ENCODE measurements around the gene RFNG. TPM values are rescaled to one million over a fixed set of nuclear protein-coding genes. Genes with fewer than 3 reads are reported as not detected.

The RFNG gene
- total RNA-seq, 1 experiment from 2014 or later, result 31.5 TPM

DNA sequence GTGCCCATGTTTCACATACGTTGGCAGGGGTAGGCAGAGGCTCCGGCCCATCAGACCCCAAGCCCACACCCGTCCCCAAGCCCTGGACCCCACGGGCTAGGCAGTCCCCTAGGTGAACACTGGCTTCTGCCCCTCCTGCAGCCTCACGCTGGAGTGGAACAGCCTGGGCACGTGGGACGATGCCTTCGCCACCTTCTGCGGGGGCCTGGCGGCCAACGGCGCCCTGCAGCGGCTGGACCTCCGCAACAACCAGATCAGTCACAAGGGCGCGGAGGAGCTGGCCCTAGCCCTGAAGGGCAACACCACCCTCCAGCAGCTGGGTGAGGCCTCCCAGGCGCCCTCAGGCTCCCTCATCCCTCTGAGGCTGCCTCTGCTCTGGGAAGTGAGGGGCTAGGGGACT lies 26.8 kb downstream of the RFNG start:
- ChIA-PET CTCF (no interaction called here), POLR2A (ENCODE audit: low non-redundant PET) (no interaction called here)
- no peak for TF ChIP-seq EZH2 (IDR thresholded peaks at IDR 0.05; ENCODE audit: borderline replicate concordance, low read depth, low read length, poor library complexity, severe bottlenecking)
- TF ChIP-seq, protein P1, sequence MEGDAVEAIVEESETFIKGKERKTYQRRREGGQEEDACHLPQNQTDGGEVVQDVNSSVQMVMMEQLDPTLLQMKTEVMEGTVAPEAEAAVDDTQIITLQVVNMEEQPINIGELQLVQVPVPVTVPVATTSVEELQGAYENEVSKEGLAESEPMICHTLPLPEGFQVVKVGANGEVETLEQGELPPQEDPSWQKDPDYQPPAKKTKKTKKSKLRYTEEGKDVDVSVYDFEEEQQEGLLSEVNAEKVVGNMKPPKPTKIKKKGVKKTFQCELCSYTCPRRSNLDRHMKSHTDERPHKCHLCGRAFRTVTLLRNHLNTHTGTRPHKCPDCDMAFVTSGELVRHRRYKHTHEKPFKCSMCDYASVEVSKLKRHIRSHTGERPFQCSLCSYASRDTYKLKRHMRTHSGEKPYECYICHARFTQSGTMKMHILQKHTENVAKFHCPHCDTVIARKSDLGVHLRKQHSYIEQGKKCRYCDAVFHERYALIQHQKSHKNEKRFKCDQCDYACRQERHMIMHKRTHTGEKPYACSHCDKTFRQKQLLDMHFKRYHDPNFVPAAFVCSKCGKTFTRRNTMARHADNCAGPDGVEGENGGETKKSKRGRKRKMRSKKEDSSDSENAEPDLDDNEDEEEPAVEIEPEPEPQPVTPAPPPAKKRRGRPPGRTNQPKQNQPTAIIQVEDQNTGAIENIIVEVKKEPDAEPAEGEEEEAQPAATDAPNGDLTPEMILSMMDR (conservative IDR thresholded peaks at IDR 0.05; ENCODE audit: low read depth, low read length), result no peak
- Histone ChIP-seq H3K4me3 (ENCODE audit: low read depth, low read length, poor library complexity, severe bottlenecking) (no peak overlapping the region), H3K27me3 (replicated peaks; ENCODE audit: insufficient read depth, low read depth, low read length, poor library complexity) (no peaks in the 10 kb centered on the region), H3K4me1 (ENCODE audit: insufficient read depth, low read length, poor library complexity, severe bottlenecking) (peaks cover 20% of the 10 kb centered on the region), H3K9me3 (ENCODE audit: low read depth, low read length, poor library complexity, severe bottlenecking) (no peaks in the 10 kb centered on the region), H3K36me3 (ENCODE audit: insufficient read depth, low read length, poor library complexity, severe bottlenecking) (peaks cover 5% of the 10 kb centered on the region), H3K27ac (ENCODE audit: low read depth, low read length, poor library complexity, severe bottlenecking) (no peak overlapping the region)
- intact Hi-C loops (cut with micrococcal nuclease; ENCODE audit: unreplicated experiment), result loop anchor here (5.0 kb wide), 1 partner anchor 68 kb away; no protein-coding TSS in a partner anchor
- no TSS peak for BruUV-seq (replicated peaks)
- no peak for DNase-seq (ENCODE audit: low spot score)

DNA sequence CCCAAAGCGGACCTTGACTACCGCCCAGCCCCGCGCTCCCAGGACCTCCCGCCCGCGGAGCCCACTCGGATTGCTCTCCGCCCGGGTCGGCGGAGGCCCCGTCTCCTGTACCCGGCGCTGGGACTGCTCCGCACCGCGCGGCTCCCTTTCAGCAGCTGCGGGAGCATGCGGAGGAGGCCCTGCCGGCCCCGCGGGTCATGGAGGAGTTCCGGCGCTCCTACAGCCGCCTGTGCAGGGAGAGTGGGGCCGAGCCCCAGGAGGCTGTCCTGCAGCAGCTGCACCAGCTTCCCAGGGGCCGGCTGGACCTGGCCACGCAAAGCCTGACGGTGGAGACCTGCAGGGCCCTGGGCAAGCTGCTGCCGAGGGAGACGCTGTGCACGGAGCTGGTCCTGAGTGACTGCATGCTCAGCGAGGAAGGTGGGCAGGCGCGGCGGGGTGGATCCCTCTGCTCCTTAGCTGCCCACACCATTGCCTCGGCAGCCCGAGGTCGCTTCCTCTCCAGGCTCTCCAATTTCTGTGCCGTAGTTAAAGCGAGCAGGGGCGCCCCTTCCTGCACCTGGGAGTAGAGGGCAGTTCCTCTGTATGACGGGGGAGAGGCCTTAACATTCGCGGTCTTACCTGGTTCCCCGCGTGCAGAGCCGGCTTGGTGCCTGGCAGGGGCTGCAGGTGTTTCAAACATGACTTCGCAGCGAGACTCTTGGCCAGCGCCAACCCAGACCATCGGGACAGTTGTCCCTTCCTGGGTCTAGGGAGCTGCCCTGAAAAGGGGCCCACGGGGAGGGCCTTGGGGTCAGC lies 28.0 kb downstream of the RFNG start:
- DNase-seq (ENCODE audit: low spot score), result no peak
- no peaks in the 10 kb centered on the region for H3K9me3 ChIP-seq (ENCODE audit: low read depth, low read length, poor library complexity, severe bottlenecking)
- H3K36me3 ChIP-seq (ENCODE audit: insufficient read depth, low read length, poor library complexity, severe bottlenecking), result peaks cover 10% of the 10 kb centered on the region
- POLR2A ChIA-PET (ENCODE audit: low non-redundant PET), result interaction anchor here (0.6 to 1.2 kb wide), 3 partner anchors 14 to 311 kb away, joined by 3 to 4 read pairs (median 3); partner anchors contain the start of gene DCXR
- CTCF ChIA-PET, result interaction anchor here (1.7 to 4.1 kb wide), 2 partner anchors 14 to 64 kb away, joined by 6 to 23 read pairs; partner anchors contain the start of gene DCXR
- no peaks in the 10 kb centered on the region for H3K27me3 ChIP-seq (replicated peaks; ENCODE audit: insufficient read depth, low read depth, low read length, poor library complexity)
- peaks cover 20% of the 10 kb centered on the region for H3K4me1 ChIP-seq (ENCODE audit: insufficient read depth, low read length, poor library complexity, severe bottlenecking)
- peak overlapping the region; percentile 72 for H3K27ac ChIP-seq (ENCODE audit: low read depth, low read length, poor library complexity, severe bottlenecking)
- no TSS peak for BruUV-seq (replicated peaks)
- peak overlapping the region; percentile 97 for H3K4me3 ChIP-seq (ENCODE audit: low read depth, low read length, poor library complexity, severe bottlenecking)
- TF ChIP-seq EZH2 (IDR thresholded peaks at IDR 0.05; ENCODE audit: borderline replicate concordance, low read depth, low read length, poor library complexity, severe bottlenecking), result no peak
- TF ChIP-seq, protein P1 (conservative IDR thresholded peaks at IDR 0.05; ENCODE audit: low read depth, low read length), result no peak
- intact Hi-C loops (cut with micrococcal nuclease; ENCODE audit: unreplicated experiment), result loop anchor here (5.0 kb wide), 1 partner anchor 66 kb away; no protein-coding TSS in a partner anchor

DNA sequence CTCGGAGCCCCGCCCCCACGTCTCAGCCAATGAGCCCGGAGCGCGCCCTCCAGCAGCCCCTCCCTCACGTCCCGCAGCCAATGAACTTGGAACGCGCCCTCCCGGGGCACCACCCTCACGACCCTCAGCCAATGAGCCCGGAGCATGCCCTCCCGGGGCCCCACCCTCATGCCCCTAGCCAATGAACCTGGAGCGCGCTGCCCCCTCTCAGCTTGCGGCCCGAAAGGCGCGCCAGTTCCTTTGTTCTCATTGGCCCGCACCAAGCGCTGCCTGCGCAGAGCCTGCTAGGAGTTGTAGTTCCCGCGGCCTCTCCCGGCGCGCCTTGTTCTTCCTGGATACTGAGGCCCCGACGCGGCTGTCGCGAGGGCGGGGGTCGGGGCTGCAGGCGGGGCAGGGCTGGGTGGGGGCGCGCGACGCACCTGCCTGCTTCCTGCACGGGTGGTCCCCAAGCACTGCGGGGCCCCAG lies 28.6 kb downstream of the RFNG start, which contains the start of gene LRRC45:
LRRC45 (plus strand) TSS at position 325 of the 466 bp plus-strand sequence. CDS start 339 bp downstream, outside the sequence.
- Histone ChIP-seq H3K27me3 (replicated peaks; ENCODE audit: insufficient read depth, low read depth, low read length, poor library complexity) (no peaks in the 10 kb centered on the region), H3K27ac (ENCODE audit: low read depth, low read length, poor library complexity, severe bottlenecking) (peak within 1 kb of the TSS; percentile 75), H3K9me3 (ENCODE audit: low read depth, low read length, poor library complexity, severe bottlenecking) (no peaks in the 10 kb centered on the region), H3K4me1 (ENCODE audit: insufficient read depth, low read length, poor library complexity, severe bottlenecking) (peaks cover 20% of the 10 kb centered on the region), H3K36me3 (ENCODE audit: insufficient read depth, low read length, poor library complexity, severe bottlenecking) (peaks cover 13% of the 10 kb centered on the region), H3K4me3 (ENCODE audit: low read depth, low read length, poor library complexity, severe bottlenecking) (peak within 1 kb of the TSS; percentile 97)
- intact Hi-C loops (cut with micrococcal nuclease; ENCODE audit: unreplicated experiment), result loop anchor here (5.0 kb wide), 1 partner anchor 66 kb away; no protein-coding TSS in a partner anchor
- no peak for TF ChIP-seq EZH2 (IDR thresholded peaks at IDR 0.05; ENCODE audit: borderline replicate concordance, low read depth, low read length, poor library complexity, severe bottlenecking)
- TF ChIP-seq, protein P1 (conservative IDR thresholded peaks at IDR 0.05; ENCODE audit: low read depth, low read length), result no peak
- DNase-seq (ENCODE audit: low spot score), result peak; percentile 100
- POLR2A ChIA-PET (ENCODE audit: low non-redundant PET), result interaction anchor here (0.6 to 1.2 kb wide), 5 partner anchors 15 to 310 kb away, joined by 3 to 23 read pairs (median 3); partner anchors contain the start of gene DCXR
- BruUV-seq (replicated peaks), result no TSS peak
- CTCF ChIA-PET, result interaction anchor here (1.7 to 4.1 kb wide), 2 partner anchors 15 to 63 kb away, joined by 6 to 23 read pairs; partner anchors contain the start of gene DCXR

Data from A673 (cell line).